Neural progenitor cell (in vitro differentiated cells): ENCODE results near the gene DCDC1. TPM values are rescaled to one million over a fixed set of nuclear protein-coding genes. Genes with fewer than 3 reads are reported as not detected.
"Not testable (repeated sequence)": the region's sequence is repeated elsewhere in the genome, so short reads cannot be mapped to it uniquely, and the experiment has no call there.

Experiments used
- DNase-seq: peaks from one replicate; pipeline ENCODE4 v3.0.0-alpha.2; 2016; ENCODE audit warnings: low spot score
- H2AFZ ChIP-seq: fragments of 200-600 bp; sonication (generic); replicated peaks from 2 replicates; pipeline ENCODE4 v1.6.1; 2016; ENCODE audit warnings: antibody characterized with exemption
- H3F3A ChIP-seq: fragments of 200-600 bp; sonication (generic); 2 replicates; pipeline ENCODE4 v1.6.1; 2016; ENCODE audit warnings: antibody characterized with exemption, low read depth
- H3K27ac ChIP-seq: fragments of 200-600 bp; sonication (generic); 2 replicates; pipeline ENCODE4 v1.5.1; 2016; ENCODE audit warnings: mild to moderate bottlenecking
- H3K27me3 ChIP-seq: fragments of 200-600 bp; sonication (generic); 2 replicates; pipeline ENCODE4 v1.6.1; 2016; ENCODE audit warnings: mild to moderate bottlenecking, moderate library complexity
- H3K36me3 ChIP-seq: fragments of 200-600 bp; sonication (generic); 2 replicates; pipeline ENCODE4 v1.5.1; 2016
- H3K4me1 ChIP-seq: fragments of 200-600 bp; sonication (generic); 2 replicates; pipeline ENCODE4 v1.6.1; 2016; ENCODE audit warnings: mixed run types
- H3K4me2 ChIP-seq: fragments of 200-600 bp; sonication (generic); 2 replicates; pipeline ENCODE4 v1.6.1; 2016
- H3K4me3 ChIP-seq: fragments of 200-600 bp; sonication (generic); 2 replicates; pipeline ENCODE4 v1.5.1; 2016
- H3K79me2 ChIP-seq: fragments of 200-600 bp; sonication (generic); 2 replicates; pipeline ENCODE4 v1.6.1; 2016; ENCODE audit warnings: low read depth
- H3K9ac ChIP-seq: fragments of 200-600 bp; sonication (generic); 2 replicates; pipeline ENCODE4 v1.6.1; 2016
- H3K9me3 ChIP-seq: fragments of 200-600 bp; sonication (generic); 2 replicates; pipeline ENCODE4 v1.5.1; 2016; ENCODE audit warnings: low read depth
- H4K20me1 ChIP-seq: fragments of 200-600 bp; sonication (generic); 2 replicates; pipeline ENCODE4 v1.6.1; 2016; ENCODE audit warnings: low read depth
- H3K27ac Mint-ChIP-seq: 3 replicates; pipeline ENCODE4 v1.8.0; 2021; ENCODE audit warnings: mixed read lengths
- H3K27me3 Mint-ChIP-seq: 2 replicates; pipeline ENCODE4 v1.8.0; 2022; ENCODE audit warnings: low read depth, mild to moderate bottlenecking, inconsistent platforms, moderate library complexity, mixed read lengths; ENCODE audit not compliant: insufficient read depth
- H3K36me3 Mint-ChIP-seq: 3 replicates; pipeline ENCODE4 v1.8.0; 2021; ENCODE audit warnings: mixed read lengths
- H3K4me1 Mint-ChIP-seq: 3 replicates; pipeline ENCODE4 v1.8.0; 2021; ENCODE audit warnings: mixed read lengths
- H3K4me3 Mint-ChIP-seq: 3 replicates; pipeline ENCODE4 v1.8.0; 2021; ENCODE audit warnings: mild to moderate bottlenecking, moderate library complexity, mixed read lengths
- H3K9me3 Mint-ChIP-seq: 3 replicates; pipeline ENCODE4 v1.8.0; 2020; ENCODE audit warnings: mixed read lengths
- CTCF ChIP-seq: fragments of 200-600 bp; sonication (generic); IDR thresholded peaks from 2 replicates; pipeline ENCODE4 v1.5.1; 2017; ENCODE audit warnings: antibody characterized with exemption, mild to moderate bottlenecking
- EZH2 ChIP-seq: fragments of 200-600 bp; sonication (generic); IDR thresholded peaks from 2 replicates; pipeline ENCODE4 v1.6.1; 2017; ENCODE audit warnings: antibody characterized with exemption, mild to moderate bottlenecking, moderate library complexity
- EZH2phosphoT487 ChIP-seq: fragments of 200-600 bp; sonication (generic); IDR thresholded peaks from 2 replicates; pipeline ENCODE4 v1.6.1; 2017; ENCODE audit warnings: antibody characterized with exemption
- total RNA-seq: library from RNA; depleted of rRNA; stranded (reverse); fragments of >200 nt; gene quantifications from 2 replicates; pipeline ENCODE4 v1.2.3, GENCODE V29; 2015; ENCODE audit warnings: low replicate concordance

The DCDC1 gene
- total RNA-seq, 1 donor from 2014 or later = 5.0 TPM

GRCh38 chr11:31323145-31323544, 46.4 kb downstream of the DCDC1 start:
- Histone ChIP-seq H3K4me2 (no peak overlapping the region), H3K9ac (no peak overlapping the region), H4K20me1 (no peaks in the 10 kb centered on the region), H3K4me1 (peaks cover 5% of the 10 kb centered on the region), H3F3A (no peaks in the 10 kb centered on the region), H3K9me3 (no peaks in the 10 kb centered on the region), H3K4me3 (no peak overlapping the region), H3K27me3 (no peaks in the 10 kb centered on the region), H3K36me3 (no peaks in the 10 kb centered on the region), H3K27ac (no peak overlapping the region), H2AFZ (no peak overlapping the region), H3K79me2 (no peaks in the 10 kb centered on the region)
- Mint-ChIP-seq H3K27ac (no peak overlapping the region), H3K4me3 (no peak overlapping the region), H3K4me1 (no peaks in the 10 kb centered on the region), H3K9me3 (peaks cover 9% of the 10 kb centered on the region), H3K27me3 (no peaks in the 10 kb centered on the region), H3K36me3 (peaks cover 14% of the 10 kb centered on the region)
- no peak for DNase-seq
- TF ChIP-seq CTCF = no peak
- no peak for TF ChIP-seq EZH2phosphoT487
- no peak for TF ChIP-seq EZH2

- not testable (repeated sequence) for H3K27ac Mint-ChIP-seq, H3K9ac ChIP-seq, H3K9me3 Mint-ChIP-seq, H3K79me2 ChIP-seq, H2AFZ ChIP-seq, H3K4me3 ChIP-seq, H3K9me3 ChIP-seq, H3K27me3 Mint-ChIP-seq, H3K4me3 Mint-ChIP-seq, H3K4me1 Mint-ChIP-seq, H3K4me2 ChIP-seq, H3K27me3 ChIP-seq, H3K36me3 ChIP-seq, H3F3A ChIP-seq, H3K4me1 ChIP-seq, H3K27ac ChIP-seq, DNase-seq, H4K20me1 ChIP-seq
- H3K36me3 Mint-ChIP-seq = peaks cover 11% of the 10 kb centered on the region
These were observed 48.0 kb downstream of the DCDC1 start for GRCh38 chr11:31321494-31321893.

GRCh38 chr11:31303644-31304180, 65.8 kb downstream of the DCDC1 start:
- peak overlapping the region; percentile 16 for H3K27ac Mint-ChIP-seq
- Histone ChIP-seq H3K36me3 (no peaks in the 10 kb centered on the region), H3K4me1 (no peaks in the 10 kb centered on the region), H3K4me3 (no peak overlapping the region), H3K79me2 (no peaks in the 10 kb centered on the region), H3K9ac (no peak overlapping the region), H3K27me3 (no peaks in the 10 kb centered on the region), H3K4me2 (no peak overlapping the region), H4K20me1 (no peaks in the 10 kb centered on the region), H3F3A (no peaks in the 10 kb centered on the region), H3K9me3 (no peaks in the 10 kb centered on the region), H3K27ac (no peak overlapping the region), H2AFZ (no peak overlapping the region)
- H3K36me3 Mint-ChIP-seq = no peaks in the 10 kb centered on the region
- H3K27me3 Mint-ChIP-seq = no peaks in the 10 kb centered on the region
- no peak for DNase-seq
- TF ChIP-seq CTCF = no peak
- H3K9me3 Mint-ChIP-seq = no peaks in the 10 kb centered on the region
- H3K4me3 Mint-ChIP-seq = no peak overlapping the region
- H3K4me1 Mint-ChIP-seq = peaks cover 5% of the 10 kb centered on the region

GRCh38 chr11:31301549-31302510, 67.7 kb downstream of the DCDC1 start:
- no peaks in the 10 kb centered on the region for H3K36me3 Mint-ChIP-seq
- Histone ChIP-seq H3K4me2 (no peak overlapping the region), H3K4me1 (no peaks in the 10 kb centered on the region), H3F3A (no peaks in the 10 kb centered on the region), H3K27ac (no peak overlapping the region), H3K27me3 (no peaks in the 10 kb centered on the region), H3K9me3 (no peaks in the 10 kb centered on the region), H3K79me2 (no peaks in the 10 kb centered on the region), H4K20me1 (no peaks in the 10 kb centered on the region), H2AFZ (no peak overlapping the region), H3K4me3 (no peak overlapping the region), H3K36me3 (no peaks in the 10 kb centered on the region), H3K9ac (no peak overlapping the region)
- no peaks in the 10 kb centered on the region for H3K27me3 Mint-ChIP-seq
- H3K27ac Mint-ChIP-seq = no peak overlapping the region
- H3K4me1 Mint-ChIP-seq = peaks cover 5% of the 10 kb centered on the region
- no peaks in the 10 kb centered on the region for H3K9me3 Mint-ChIP-seq
- no peak for TF ChIP-seq EZH2phosphoT487
- TF ChIP-seq CTCF = no peak
- no peak for TF ChIP-seq EZH2
- H3K4me3 Mint-ChIP-seq = no peak overlapping the region
- no peak for DNase-seq
